DND-41 (cell line): ENCODE measurements around the gene COMMD7.

Experiments
- ATAC-seq: fragments of 200-7000 bp; cut with Tn5 transposase; 3 replicates; pipeline ENCODE4 v1.9.1; 2021; ENCODE audit warnings: low read depth; ENCODE audit not compliant: insufficient read depth
- DNase-seq: peaks from one replicate; pipeline ENCODE4 v3.0.0-alpha.2; 2020
- H2AFZ ChIP-seq: 2 replicates; pipeline ENCODE4 v1.6.0; 2012; ENCODE audit warnings: low read depth, low read length
- H3K27ac ChIP-seq: 2 replicates; pipeline ENCODE4 v1.5.1; 2012; ENCODE audit warnings: low read length, inconsistent platforms
- H3K27me3 ChIP-seq: fragments of 200-600 bp; sonication (generic); 2 replicates; pipeline ENCODE4 v1.6.0; 2012; ENCODE audit warnings: low read length, mild to moderate bottlenecking, inconsistent platforms; ENCODE audit not compliant: insufficient read depth, poor library complexity
- H3K36me3 ChIP-seq: 2 replicates; pipeline ENCODE4 v1.5.1; 2012; ENCODE audit warnings: low read length, inconsistent platforms; ENCODE audit not compliant: insufficient read depth
- H3K4me1 ChIP-seq: 2 replicates; pipeline ENCODE4 v1.5.1; 2012; ENCODE audit warnings: mild to moderate bottlenecking, low read length; ENCODE audit not compliant: insufficient read depth
- H3K4me2 ChIP-seq: 2 replicates; pipeline ENCODE4 v1.6.0; 2012; ENCODE audit warnings: mild to moderate bottlenecking, moderate library complexity, low read length, inconsistent platforms; ENCODE audit not compliant: insufficient read depth
- H3K4me3 ChIP-seq, 2 experiments: fragments of 200-600 bp in 1 of 2; shearing (Covaris generic) in 1 of 2; 2 replicates each; pipeline ENCODE4 v1.5.1; 2012 to 2016; ENCODE audit warnings: inconsistent platforms in 2 of 2, low read length in 2 of 2, mild to moderate bottlenecking in 2 of 2, low read depth in 1 of 2, moderate library complexity in 1 of 2
- H3K79me2 ChIP-seq: 2 replicates; pipeline ENCODE4 v1.6.0; 2012; ENCODE audit warnings: low read length, inconsistent platforms; ENCODE audit not compliant: insufficient read depth
- H3K9ac ChIP-seq: 2 replicates; pipeline ENCODE4 v1.6.0; 2012; ENCODE audit warnings: low read depth, mild to moderate bottlenecking, inconsistent platforms, low read length, moderate library complexity
- H3K9me3 ChIP-seq: 2 replicates; pipeline ENCODE4 v1.5.1; 2012; ENCODE audit warnings: low read length, moderate library complexity, mild to moderate bottlenecking, inconsistent platforms; ENCODE audit not compliant: insufficient read depth, severe bottlenecking
- H4K20me1 ChIP-seq: 2 replicates; pipeline ENCODE4 v1.6.0; 2012; ENCODE audit warnings: low read length; ENCODE audit not compliant: insufficient read depth
- CTCF ChIP-seq: IDR thresholded peaks from 2 replicates; pipeline ENCODE4 v1.5.1; 2012; ENCODE audit warnings: borderline replicate concordance, low read length, moderate library complexity, mild to moderate bottlenecking; ENCODE audit not compliant: poor library complexity, severe bottlenecking; ENCODE audit errors: extremely low read depth
- EZH2 ChIP-seq: IDR thresholded peaks from 3 replicates; pipeline ENCODE4 v1.6.1; 2012; ENCODE audit warnings: borderline replicate concordance, low read depth, mild to moderate bottlenecking, moderate library complexity, low read length, inconsistent platforms; ENCODE audit not compliant: severe bottlenecking

COMMD7 gene

GRCh38 chr20:32753731-32754130, 10.5 kb upstream of the COMMD7 start:
- H3K27ac ChIP-seq, result no peak overlapping the region
- ATAC-seq (no peak), DNase-seq (no peak)
- H3K27me3 ChIP-seq, result no peaks in the 10 kb centered on the region
- no peaks in the 10 kb centered on the region for H3K4me1 ChIP-seq
- no peaks in the 10 kb centered on the region for H3K9me3 ChIP-seq
- no peak for TF ChIP-seq EZH2
- no peak for TF ChIP-seq CTCF
- H3K4me2 ChIP-seq, result no peak overlapping the region
- H4K20me1 ChIP-seq, result no peaks in the 10 kb centered on the region
- H3K79me2 ChIP-seq, result no peaks in the 10 kb centered on the region
- no peak overlapping the region for H3K4me3 ChIP-seq
- no peak overlapping the region for H2AFZ ChIP-seq
- no peaks in the 10 kb centered on the region for H3K36me3 ChIP-seq
- no peak overlapping the region for H3K9ac ChIP-seq

- H3K4me1 ChIP-seq, result no peaks in the 10 kb centered on the region
- no peak overlapping the region for H3K9ac ChIP-seq
- H3K27ac ChIP-seq, result no peak overlapping the region
- H2AFZ ChIP-seq, result no peak overlapping the region; the same call in 1 of the 2 replicates
- no peaks in the 10 kb centered on the region for H3K79me2 ChIP-seq
- ATAC-seq, result no peak
- no peaks in the 10 kb centered on the region for H3K36me3 ChIP-seq
- DNase-seq, result no peak
- no peak overlapping the region for H3K4me3 ChIP-seq
- TF ChIP-seq EZH2 (no peak), CTCF (no peak)
- no peaks in the 10 kb centered on the region for H3K27me3 ChIP-seq
- H4K20me1 ChIP-seq, result no peaks in the 10 kb centered on the region
- no peaks in the 10 kb centered on the region for H3K9me3 ChIP-seq
- no peak overlapping the region for H3K4me2 ChIP-seq
Observed at GRCh38 chr20:32752458-32753250, 9.4 kb upstream of the COMMD7 start.

GRCh38 chr20:32751702-32752457, 8.6 kb upstream of the COMMD7 start:
- H3K4me1 ChIP-seq, result no peaks in the 10 kb centered on the region
- ATAC-seq (no peak), DNase-seq (no peak)
- no peak overlapping the region for H3K4me2 ChIP-seq
- TF ChIP-seq CTCF, result no peak
- TF ChIP-seq EZH2, result no peak
- H3K27ac ChIP-seq, result no peak overlapping the region
- H4K20me1 ChIP-seq, result no peaks in the 10 kb centered on the region
- H3K27me3 ChIP-seq, result no peaks in the 10 kb centered on the region
- no peaks in the 10 kb centered on the region for H3K79me2 ChIP-seq
- no peak overlapping the region for H3K9ac ChIP-seq
- no peaks in the 10 kb centered on the region for H3K36me3 ChIP-seq
- peak overlapping the region; percentile 40; the same call in 1 of the 2 replicates for H2AFZ ChIP-seq
- no peak overlapping the region for H3K4me3 ChIP-seq
- H3K9me3 ChIP-seq, result no peaks in the 10 kb centered on the region
